HEK293 (cell line): ENCODE data around the gene GNAS-AS1.

Source experiments
- CTCF ChIA-PET: fragments of 350-600 bp; formaldehyde crosslinking; extraction: SDS; loops from one replicate; lab custom pipeline; 2021; ENCODE audit warnings: antibody characterized with exemption; lab: Yijun Ruan, JAX
- POLR2A ChIA-PET: fragments of 300-600 bp; formaldehyde crosslinking; extraction: SDS; loops from one replicate; lab custom pipeline; 2020; ENCODE audit warnings: antibody characterized with exemption, inconsistent platforms; lab: Yijun Ruan, JAX
- H3K27ac ChIP-seq: fragments of 200-500 bp; sonication (Bioruptor generic); 2 replicates; pipeline ENCODE4 v1.5.1; 2014; ENCODE audit warnings: low read depth, low read length, control low read depth, inconsistent platforms; ENCODE audit errors: extremely low read depth
- H3K36me3 ChIP-seq, 2 experiments: fragments of 200-500 bp in 1 of 2; sonication (Bioruptor generic) in 1 of 2; 1 replicate in 1 of 2; 2 replicates in 1 of 2; pipeline ENCODE4 v1.5.1; 2014 to 2017; ENCODE audit warnings: inconsistent platforms in 2 of 2, low read length in 2 of 2; ENCODE audit not compliant: control insufficient read depth in 2 of 2, insufficient read depth in 1 of 2
- H3K4me1 ChIP-seq: fragments of 200-500 bp; sonication (Bioruptor generic); 2 replicates; pipeline ENCODE4 v1.5.1; 2014; ENCODE audit warnings: mild to moderate bottlenecking, low read length, inconsistent platforms; ENCODE audit not compliant: control insufficient read depth, insufficient read depth
- H3K4me3 ChIP-seq: 2 replicates; pipeline ENCODE4 v1.5.1; 2011; ENCODE audit warnings: low read depth, mild to moderate bottlenecking, control low read depth, low read length, moderate library complexity
- H3K9me3 ChIP-seq: fragments of 200-500 bp; sonication (Bioruptor generic); 2 replicates; pipeline ENCODE4 v1.5.1; 2014; ENCODE audit warnings: low read depth, low read length, inconsistent platforms; ENCODE audit not compliant: control insufficient read depth, insufficient read depth
- GLI2 ChIP-seq: fragments of 450-650 bp; formaldehyde crosslinking; IDR thresholded peaks from 2 replicates; pipeline ENCODE4; 2017; ENCODE audit warnings: missing biosample characterization, missing genetic modification characterization, low read depth, borderline replicate concordance
- GLIS1 ChIP-seq: fragments of 450-650 bp; formaldehyde crosslinking; IDR thresholded peaks from 2 replicates; pipeline ENCODE4 v1.5.1; 2016; ENCODE audit warnings: missing biosample characterization, missing genetic modification characterization
- KLF10 ChIP-seq: fragments of 450-650 bp; IDR thresholded peaks from 2 replicates; pipeline ENCODE4 v1.5.1; 2018; ENCODE audit warnings: missing biosample characterization, mild to moderate bottlenecking, missing genetic modification characterization
- OVOL3 ChIP-seq: fragments of 450-650 bp; formaldehyde crosslinking; IDR thresholded peaks from 2 replicates; pipeline ENCODE4 v1.5.1; 2016; ENCODE audit warnings: missing biosample characterization, missing genetic modification characterization
- RBAK ChIP-seq: fragments of 450-650 bp; formaldehyde crosslinking; IDR thresholded peaks from 2 replicates; pipeline ENCODE4 v1.5.1; 2016; ENCODE audit warnings: missing biosample characterization, missing genetic modification characterization
- ZNF121 ChIP-seq: fragments of 450-650 bp; formaldehyde crosslinking; IDR thresholded peaks from 2 replicates; pipeline ENCODE4 v1.5.1; 2016; ENCODE audit warnings: missing biosample characterization, missing genetic modification characterization
- ZNF146 ChIP-seq: fragments of 450-650 bp; formaldehyde crosslinking; IDR thresholded peaks from 2 replicates; pipeline ENCODE4 v1.5.1; 2016; ENCODE audit warnings: missing biosample characterization, missing genetic modification characterization
- ZNF18 ChIP-seq: fragments of 450-650 bp; formaldehyde crosslinking; IDR thresholded peaks from 2 replicates; pipeline ENCODE4 v1.5.1; 2016; ENCODE audit warnings: missing biosample characterization, missing genetic modification characterization
- ZNF335 ChIP-seq: fragments of 450-650 bp; formaldehyde crosslinking; conservative IDR thresholded peaks from 2 replicates; pipeline ENCODE4 v1.5.1; 2016; ENCODE audit warnings: missing biosample characterization, missing genetic modification characterization
- ZNF391 ChIP-seq: fragments of 450-650 bp; formaldehyde crosslinking; IDR thresholded peaks from 2 replicates; pipeline ENCODE4 v1.5.1; 2016; ENCODE audit warnings: low read depth, missing biosample characterization, missing genetic modification characterization, borderline replicate concordance
- ZNF585B ChIP-seq: fragments of 450-650 bp; formaldehyde crosslinking; IDR thresholded peaks from 2 replicates; pipeline ENCODE4 v1.5.1; 2016; ENCODE audit warnings: missing biosample characterization, missing genetic modification characterization
- ZNF629 ChIP-seq: fragments of 450-650 bp; formaldehyde crosslinking; IDR thresholded peaks from 2 replicates; pipeline ENCODE4 v1.5.1; 2017; ENCODE audit warnings: missing biosample characterization, missing genetic modification characterization
- ZNF654 ChIP-seq: fragments of 450-650 bp; formaldehyde crosslinking; IDR thresholded peaks from 2 replicates; pipeline ENCODE4 v1.5.1; 2016; ENCODE audit warnings: low read depth, missing biosample characterization, missing genetic modification characterization
- ZNF677 ChIP-seq: fragments of 450-650 bp; IDR thresholded peaks from 2 replicates; pipeline ENCODE4 v1.5.0; 2018; ENCODE audit warnings: missing biosample characterization, mild to moderate bottlenecking, missing genetic modification characterization, moderate library complexity
- ZNF707 ChIP-seq: fragments of 450-650 bp; formaldehyde crosslinking; IDR thresholded peaks from 2 replicates; pipeline ENCODE4 v1.5.1; 2016; ENCODE audit warnings: missing biosample characterization, missing genetic modification characterization
- ZNF76 ChIP-seq: fragments of 450-650 bp; formaldehyde crosslinking; IDR thresholded peaks from 2 replicates; pipeline ENCODE4; 2016; ENCODE audit warnings: low read depth, missing biosample characterization, missing genetic modification characterization, borderline replicate concordance
- ZNF776 ChIP-seq: fragments of 450-650 bp; formaldehyde crosslinking; IDR thresholded peaks from 2 replicates; pipeline ENCODE4 v1.5.0; 2017; ENCODE audit warnings: missing biosample characterization, missing genetic modification characterization, borderline replicate concordance
- ZNF777 ChIP-seq: fragments of 450-650 bp; formaldehyde crosslinking; IDR thresholded peaks from 2 replicates; pipeline ENCODE4 v1.5.1; 2017; ENCODE audit warnings: missing biosample characterization, missing genetic modification characterization, borderline replicate concordance
- ZNF785 ChIP-seq: fragments of 450-650 bp; formaldehyde crosslinking; IDR thresholded peaks from 2 replicates; pipeline ENCODE4 v1.5.1; 2016; ENCODE audit warnings: missing biosample characterization, missing genetic modification characterization
- TF ChIP-seq, protein P1 (sequence below): fragments of 450-650 bp; formaldehyde crosslinking; IDR thresholded peaks from 2 replicates; pipeline ENCODE4 v1.5.1; 2017; ENCODE audit warnings: missing biosample characterization, missing genetic modification characterization
- TF ChIP-seq, protein P2 (sequence below): fragments of 450-650 bp; formaldehyde crosslinking; IDR thresholded peaks from 2 replicates; pipeline ENCODE4 v1.5.1; 2017; ENCODE audit warnings: missing biosample characterization, missing genetic modification characterization
- TF ChIP-seq, protein P3 (sequence below): fragments of 450-650 bp; formaldehyde crosslinking; conservative IDR thresholded peaks from 2 replicates; pipeline ENCODE4 v1.5.1; 2016; ENCODE audit warnings: low read depth, missing biosample characterization, missing genetic modification characterization

GNAS-AS1 gene

DNA sequence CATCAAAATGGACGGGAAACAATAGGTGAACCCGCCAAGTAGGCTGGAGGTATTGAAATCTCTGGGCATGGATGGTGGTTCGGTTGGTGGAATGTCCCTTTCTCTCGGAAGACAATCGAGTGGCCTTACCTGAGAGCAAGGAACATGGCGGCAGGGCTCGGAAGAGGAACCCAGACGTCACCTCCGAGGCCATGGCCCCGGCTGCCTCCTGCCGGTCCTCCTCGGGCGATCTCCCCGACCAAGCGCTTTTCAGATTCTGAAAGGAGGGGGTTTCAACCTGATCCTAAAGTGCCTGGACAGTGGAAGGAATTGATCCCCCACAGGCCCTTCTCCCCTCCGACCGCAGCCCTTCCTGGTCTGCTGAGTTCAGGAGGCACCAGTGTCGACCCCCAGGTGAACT is 47.2 kb downstream of the GNAS-AS1 start:
- H3K4me3 ChIP-seq: no peak overlapping the region
- H3K27ac ChIP-seq: no peak overlapping the region
- H3K36me3 ChIP-seq: no peaks in the 10 kb centered on the region
- no peaks in the 10 kb centered on the region for H3K4me1 ChIP-seq
- CTCF ChIA-PET: no interaction called here
- H3K9me3 ChIP-seq: no peaks in the 10 kb centered on the region
- TF ChIP-seq ZNF585B (tag by site-specific recombination): no peak
- no peak for TF ChIP-seq ZNF776 (tag by site-specific recombination)
- TF ChIP-seq, protein P1, sequence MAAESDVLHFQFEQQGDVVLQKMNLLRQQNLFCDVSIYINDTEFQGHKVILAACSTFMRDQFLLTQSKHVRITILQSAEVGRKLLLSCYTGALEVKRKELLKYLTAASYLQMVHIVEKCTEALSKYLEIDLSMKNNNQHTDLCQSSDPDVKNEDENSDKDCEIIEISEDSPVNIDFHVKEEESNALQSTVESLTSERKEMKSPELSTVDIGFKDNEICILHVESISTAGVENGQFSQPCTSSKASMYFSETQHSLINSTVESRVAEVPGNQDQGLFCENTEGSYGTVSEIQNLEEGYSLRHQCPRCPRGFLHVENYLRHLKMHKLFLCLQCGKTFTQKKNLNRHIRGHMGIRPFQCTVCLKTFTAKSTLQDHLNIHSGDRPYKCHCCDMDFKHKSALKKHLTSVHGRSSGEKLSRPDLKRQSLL (tag by site-specific recombination): no peak
- no peak for TF ChIP-seq ZNF785 (tag by site-specific recombination)
- no peak for TF ChIP-seq KLF10 (tag by site-specific recombination)
- TF ChIP-seq ZNF76 (tag by site-specific recombination): no peak
- TF ChIP-seq ZNF391 (tag by site-specific recombination): no peak
- TF ChIP-seq, protein P2, sequence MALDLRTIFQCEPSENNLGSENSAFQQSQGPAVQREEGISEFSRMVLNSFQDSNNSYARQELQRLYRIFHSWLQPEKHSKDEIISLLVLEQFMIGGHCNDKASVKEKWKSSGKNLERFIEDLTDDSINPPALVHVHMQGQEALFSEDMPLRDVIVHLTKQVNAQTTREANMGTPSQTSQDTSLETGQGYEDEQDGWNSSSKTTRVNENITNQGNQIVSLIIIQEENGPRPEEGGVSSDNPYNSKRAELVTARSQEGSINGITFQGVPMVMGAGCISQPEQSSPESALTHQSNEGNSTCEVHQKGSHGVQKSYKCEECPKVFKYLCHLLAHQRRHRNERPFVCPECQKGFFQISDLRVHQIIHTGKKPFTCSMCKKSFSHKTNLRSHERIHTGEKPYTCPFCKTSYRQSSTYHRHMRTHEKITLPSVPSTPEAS: no peak
- TF ChIP-seq RBAK (tag by site-specific recombination): no peak
- TF ChIP-seq OVOL3 (tag by site-specific recombination): no peak
- TF ChIP-seq, protein P3, sequence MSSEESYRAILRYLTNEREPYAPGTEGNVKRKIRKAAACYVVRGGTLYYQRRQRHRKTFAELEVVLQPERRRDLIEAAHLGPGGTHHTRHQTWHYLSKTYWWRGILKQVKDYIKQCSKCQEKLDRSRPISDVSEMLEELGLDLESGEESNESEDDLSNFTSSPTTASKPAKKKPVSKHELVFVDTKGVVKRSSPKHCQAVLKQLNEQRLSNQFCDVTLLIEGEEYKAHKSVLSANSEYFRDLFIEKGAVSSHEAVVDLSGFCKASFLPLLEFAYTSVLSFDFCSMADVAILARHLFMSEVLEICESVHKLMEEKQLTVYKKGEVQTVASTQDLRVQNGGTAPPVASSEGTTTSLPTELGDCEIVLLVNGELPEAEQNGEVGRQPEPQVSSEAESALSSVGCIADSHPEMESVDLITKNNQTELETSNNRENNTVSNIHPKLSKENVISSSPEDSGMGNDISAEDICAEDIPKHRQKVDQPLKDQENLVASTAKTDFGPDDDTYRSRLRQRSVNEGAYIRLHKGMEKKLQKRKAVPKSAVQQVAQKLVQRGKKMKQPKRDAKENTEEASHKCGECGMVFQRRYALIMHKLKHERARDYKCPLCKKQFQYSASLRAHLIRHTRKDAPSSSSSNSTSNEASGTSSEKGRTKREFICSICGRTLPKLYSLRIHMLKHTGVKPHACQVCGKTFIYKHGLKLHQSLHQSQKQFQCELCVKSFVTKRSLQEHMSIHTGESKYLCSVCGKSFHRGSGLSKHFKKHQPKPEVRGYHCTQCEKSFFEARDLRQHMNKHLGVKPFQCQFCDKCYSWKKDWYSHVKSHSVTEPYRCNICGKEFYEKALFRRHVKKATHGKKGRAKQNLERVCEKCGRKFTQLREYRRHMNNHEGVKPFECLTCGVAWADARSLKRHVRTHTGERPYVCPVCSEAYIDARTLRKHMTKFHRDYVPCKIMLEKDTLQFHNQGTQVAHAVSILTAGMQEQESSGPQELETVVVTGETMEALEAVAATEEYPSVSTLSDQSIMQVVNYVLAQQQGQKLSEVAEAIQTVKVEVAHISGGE (tag by site-specific recombination): no peak
- TF ChIP-seq ZNF18: no peak
- TF ChIP-seq ZNF121 (tag by site-specific recombination): no peak
- TF ChIP-seq ZNF654: no peak
- POLR2A ChIA-PET: no interaction called here

GRCh38 chr20:58802061-58802460 is 48.6 kb downstream of the GNAS-AS1 start:
- Histone ChIP-seq H3K9me3 (no peaks in the 10 kb centered on the region), H3K4me3 (no peak overlapping the region), H3K4me1 (no peaks in the 10 kb centered on the region), H3K36me3 (no peaks in the 10 kb centered on the region), H3K27ac (no peak overlapping the region)
- TF ChIP-seq ZNF677 (tag by site-specific recombination) (no peak), ZNF335 (tag by site-specific recombination) (no peak), ZNF146 (no peak), GLIS1 (tag by site-specific recombination) (no peak), ZNF777 (no peak), GLI2 (tag by site-specific recombination) (no peak), ZNF707 (no peak), ZNF629 (tag by site-specific recombination) (no peak)
- POLR2A ChIA-PET: no interaction called here
- CTCF ChIA-PET: interaction anchor here (0.6 kb wide), 2 partner anchors 266 to 321 kb away, joined by 3 to 4 read pairs; no protein-coding TSS in a partner anchor
